HG03045 (cell line): ENCODE measurements around the gene CHKA.

Source experiments
- ATAC-seq: cut with Tn5 transposase; IDR thresholded peaks from one replicate; pipeline ENCODE4 v1.9.1; 2021; ENCODE audit warnings: mild to moderate bottlenecking, moderate library complexity; ENCODE audit not compliant: unreplicated experiment

CHKA gene

DNA sequence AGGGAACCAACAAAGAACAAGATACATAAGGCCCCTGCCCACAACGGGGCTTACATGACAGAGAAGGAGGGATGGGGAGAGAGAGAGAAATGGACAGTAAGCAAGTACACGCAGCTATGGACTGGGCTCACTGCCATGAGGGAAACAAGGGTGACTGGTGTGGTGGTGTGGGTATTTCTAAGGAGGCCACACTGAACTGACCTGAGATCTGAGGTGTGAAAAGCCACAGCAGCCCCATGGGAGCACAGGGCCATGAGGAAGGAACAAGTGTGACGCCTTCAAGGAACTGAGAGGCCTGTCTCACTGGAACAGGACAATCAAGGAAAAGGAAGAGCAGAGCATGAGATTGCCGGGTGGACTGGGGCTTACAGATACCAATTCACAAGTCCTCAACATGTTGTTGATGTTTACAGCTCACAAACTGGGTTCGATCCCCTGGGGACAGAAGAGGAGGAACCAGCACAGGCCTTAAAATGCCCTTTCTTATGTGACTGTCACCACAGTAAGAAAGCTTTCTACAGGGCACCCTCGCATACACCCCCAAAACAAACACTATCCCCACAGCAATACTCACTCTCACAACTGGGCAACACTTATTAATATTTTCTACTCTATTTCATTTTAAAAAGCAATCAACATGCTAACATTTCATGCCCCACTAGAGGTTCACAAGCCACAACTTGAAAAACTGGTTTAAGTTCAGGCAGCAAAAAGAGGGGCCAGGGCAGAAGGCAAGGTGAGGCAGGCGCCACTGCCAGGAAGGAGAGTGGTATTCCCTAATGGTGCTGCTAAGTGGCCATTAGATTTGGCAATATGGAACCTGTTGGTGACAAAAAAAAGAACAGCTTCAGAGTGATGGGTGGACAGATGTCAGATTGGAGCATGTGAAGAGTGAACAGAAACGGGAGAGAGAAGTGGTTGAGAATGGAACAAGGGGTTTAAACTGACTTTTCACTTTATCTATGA is 43.3 kb downstream of the CHKA start:
- no peak for ATAC-seq

DNA sequence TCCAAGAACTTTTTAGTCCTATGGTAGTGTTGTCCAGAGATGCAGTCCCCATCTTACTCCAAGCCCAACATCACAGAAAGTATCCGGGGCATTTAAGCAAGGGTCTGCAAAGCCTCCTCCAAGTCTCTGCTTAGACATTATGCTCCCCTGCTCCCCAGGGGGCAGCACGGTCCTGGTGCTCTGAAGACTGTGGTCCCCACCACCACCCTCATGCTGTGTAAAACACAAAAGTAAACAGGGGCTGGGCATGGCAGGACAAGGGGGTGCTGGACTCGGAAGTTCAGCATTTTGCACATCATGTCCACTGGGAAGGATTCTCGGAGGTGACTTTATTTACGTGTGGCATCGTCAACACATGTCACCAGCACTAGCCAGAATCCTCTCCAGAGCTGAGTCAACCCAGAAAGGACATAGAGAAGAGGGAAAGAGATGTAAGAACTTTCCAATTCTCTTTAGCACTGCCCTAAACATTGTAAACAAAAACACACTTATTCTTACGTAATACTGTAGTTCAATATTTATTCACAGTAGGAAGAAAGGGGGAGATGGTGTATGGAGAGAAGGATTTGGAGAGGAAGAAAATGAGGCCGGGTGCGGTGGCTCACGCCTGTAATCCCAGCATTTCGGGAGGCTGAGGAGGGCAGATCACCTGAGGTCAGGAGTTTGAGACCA is 44.7 kb downstream of the CHKA start:
- ATAC-seq: no peak

DNA sequence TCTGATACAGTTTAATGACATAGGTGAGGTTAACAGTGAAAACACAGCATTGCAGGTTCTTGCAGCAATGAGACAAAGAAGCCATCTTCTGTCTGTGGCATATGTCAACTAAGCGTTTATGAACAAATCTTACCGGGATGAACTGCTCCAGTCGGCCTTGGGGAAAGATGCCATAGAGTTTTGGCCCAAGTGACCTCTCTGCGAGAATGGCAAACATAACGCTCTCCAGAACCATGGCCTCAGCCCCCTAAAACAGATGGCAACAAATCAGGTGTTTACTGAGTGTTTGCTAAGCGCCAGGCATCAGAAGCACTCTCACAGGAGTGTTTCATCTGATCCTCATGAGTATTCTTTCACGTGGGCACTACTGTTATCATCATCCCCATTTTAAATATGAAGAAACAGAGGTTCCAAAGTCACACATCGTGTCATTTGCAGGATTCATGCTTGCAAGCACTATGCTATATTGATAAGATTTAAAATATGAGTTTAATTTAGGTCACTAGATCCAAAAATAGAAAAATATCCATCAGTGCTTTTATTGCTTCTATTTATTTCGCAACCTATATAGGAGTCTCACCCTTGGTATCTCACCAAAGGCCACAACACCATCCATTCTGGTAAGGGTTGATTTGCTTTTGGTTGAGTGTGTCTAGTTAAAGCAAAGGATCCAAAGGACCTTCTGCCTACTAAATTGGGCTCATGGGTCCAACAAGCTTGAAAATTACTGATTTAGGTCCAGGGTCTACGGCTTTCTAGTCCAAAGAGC is 46.4 kb downstream of the CHKA start:
- ATAC-seq: no peak

DNA sequence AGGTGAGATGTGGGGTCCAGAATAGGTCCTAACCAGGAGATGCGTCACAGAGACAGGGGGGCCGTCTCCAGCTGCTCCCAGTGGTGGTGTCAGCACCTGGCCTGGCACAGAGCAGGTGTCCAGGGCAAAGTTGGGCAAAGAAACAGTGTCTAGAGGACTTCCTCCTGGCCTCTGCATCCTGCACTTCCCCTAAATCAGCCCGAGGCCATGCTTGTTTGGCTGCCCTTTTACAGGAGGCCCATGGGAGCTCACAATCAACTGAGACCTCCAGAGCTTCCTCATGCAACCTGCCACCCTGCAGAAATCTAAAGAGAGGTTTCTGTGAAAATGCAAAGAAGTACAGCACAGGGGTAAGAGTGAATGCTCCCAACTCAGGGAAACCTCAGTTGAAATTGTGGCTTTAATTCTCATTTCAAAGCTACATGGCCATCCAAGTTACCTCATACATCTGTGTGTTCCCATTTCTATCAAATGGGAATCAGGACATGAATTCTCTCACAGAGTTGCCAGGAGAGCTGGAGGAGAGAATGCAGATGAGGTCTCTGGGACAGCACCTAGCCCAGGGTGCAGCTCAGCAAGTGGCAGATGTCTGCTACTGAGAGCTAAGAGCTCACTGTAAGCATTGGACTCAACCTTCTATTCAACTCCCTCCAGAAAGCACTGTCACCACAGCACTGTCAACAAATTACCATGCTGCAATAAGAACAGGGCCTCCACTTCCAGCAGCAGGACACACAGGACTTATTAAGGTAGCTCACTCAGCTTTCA is 49.7 kb downstream of the CHKA start:
- no peak for ATAC-seq

DNA sequence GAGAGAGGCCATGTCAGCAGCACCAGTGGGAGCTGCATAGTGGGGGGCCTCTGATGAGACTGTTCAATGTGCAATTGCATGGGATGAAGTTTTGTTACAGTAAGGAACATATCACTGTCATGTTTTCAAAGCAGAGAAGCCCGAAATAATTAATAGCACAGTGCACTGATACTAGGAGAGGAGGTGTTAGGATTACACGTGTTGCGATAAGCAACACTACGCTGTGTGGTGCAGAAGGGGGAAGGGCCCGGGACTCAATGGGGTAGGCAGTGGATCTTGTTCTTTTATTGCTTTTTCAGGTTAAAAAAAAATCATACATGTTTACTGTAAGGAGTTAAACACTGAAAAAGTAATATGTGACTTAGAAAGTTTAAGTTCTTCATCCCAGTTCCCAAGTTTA is 53.2 kb downstream of the CHKA start:
- ATAC-seq: no peak

DNA sequence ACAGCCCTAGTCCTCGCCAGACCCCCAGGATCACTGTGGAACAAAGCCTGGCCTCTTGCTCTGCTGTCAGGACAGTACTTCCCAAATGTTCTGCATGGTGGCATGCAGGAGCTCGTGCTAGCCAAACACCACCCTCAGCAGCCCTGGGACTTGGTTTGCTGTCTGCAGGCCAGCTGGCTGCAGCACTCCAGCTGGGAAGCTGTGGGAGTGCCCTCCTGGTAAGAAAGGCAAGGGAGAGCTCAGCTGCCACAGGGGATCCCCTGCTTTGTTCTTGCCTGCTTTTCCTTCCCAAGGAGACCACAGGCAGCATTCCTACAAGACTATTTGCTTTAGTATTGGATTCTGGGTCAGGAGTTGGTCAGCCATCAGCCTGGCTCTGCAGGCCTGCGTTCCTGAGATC is 54.4 kb downstream of the CHKA start:
- no peak for ATAC-seq

DNA sequence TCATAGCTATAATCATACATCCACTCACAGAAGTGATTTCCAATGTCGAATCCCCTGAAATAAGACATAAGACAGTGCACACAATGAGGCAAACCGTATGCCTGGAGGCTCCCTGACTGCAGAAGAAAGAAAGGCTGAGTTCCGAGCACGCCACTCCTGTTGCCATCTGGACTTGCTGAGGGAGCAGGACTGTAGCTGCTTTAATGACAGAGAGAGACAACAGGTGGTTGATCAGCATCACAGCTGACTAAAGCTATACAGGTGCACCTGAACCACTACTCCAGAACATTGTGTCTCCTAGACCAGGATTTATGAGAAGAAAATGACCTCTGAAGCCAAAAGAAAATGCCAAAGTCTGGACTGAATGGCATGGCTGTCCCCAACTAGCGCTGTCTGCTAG is 55.3 kb downstream of the CHKA start:
- no peak for ATAC-seq

DNA sequence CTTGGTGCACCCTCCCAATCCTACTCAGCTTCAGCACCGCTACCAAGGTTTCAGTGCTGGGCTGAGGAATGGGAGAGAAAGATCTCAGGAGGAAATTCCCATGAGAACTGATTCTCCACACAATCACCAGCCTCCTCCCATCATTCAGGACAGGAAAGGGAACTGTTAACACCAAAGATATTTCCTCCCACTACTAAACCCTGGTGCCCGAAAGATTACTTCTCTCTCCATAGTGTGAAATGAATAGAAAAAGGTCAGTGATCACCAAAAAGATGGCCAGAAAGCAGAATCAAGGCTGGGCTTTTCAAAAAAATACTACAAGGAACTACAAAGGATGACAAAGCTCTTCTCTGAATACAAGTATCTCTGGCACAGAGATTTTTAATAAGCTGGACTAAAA is 56.3 kb downstream of the CHKA start:
- no peak for ATAC-seq

DNA sequence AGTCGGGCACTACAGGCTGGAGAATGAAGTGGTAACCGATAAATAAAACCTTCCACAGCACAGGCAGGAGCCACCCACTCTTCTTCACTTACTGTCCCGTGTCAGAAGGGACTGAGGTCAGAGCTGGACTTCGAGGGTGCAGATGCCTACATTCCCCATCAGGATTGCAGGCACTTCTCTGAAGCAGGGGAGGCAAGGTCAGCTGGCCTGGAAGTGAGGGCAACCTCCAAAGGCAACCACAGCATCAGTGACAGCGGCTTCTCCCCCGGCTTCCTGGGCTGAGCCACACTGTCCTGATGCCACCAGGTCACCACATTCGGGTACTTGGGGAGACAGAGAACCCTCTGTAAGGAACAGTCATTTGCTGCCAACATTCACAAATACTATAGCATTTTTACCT is 59.7 kb downstream of the CHKA start:
- no peak for ATAC-seq

DNA sequence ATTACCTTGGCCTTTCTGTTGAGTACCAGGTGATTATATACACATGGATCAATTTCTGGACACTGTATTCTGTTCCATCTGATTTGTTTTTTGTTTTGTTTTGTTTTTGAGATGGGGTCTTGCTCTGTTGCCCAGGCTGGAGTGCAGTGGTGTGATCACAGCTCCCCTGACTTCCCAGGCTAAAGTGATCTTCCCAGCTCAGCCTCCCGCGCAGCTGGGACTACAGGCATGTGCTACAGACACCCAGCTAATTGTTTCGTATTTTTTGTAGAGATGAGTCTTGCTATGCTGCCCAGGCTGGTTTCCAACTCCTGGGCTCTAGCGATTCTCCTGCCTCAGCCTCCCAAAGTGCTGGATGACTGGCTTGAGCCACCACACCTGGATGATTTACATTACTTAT is 63.4 kb downstream of the CHKA start:
- no peak for ATAC-seq

DNA sequence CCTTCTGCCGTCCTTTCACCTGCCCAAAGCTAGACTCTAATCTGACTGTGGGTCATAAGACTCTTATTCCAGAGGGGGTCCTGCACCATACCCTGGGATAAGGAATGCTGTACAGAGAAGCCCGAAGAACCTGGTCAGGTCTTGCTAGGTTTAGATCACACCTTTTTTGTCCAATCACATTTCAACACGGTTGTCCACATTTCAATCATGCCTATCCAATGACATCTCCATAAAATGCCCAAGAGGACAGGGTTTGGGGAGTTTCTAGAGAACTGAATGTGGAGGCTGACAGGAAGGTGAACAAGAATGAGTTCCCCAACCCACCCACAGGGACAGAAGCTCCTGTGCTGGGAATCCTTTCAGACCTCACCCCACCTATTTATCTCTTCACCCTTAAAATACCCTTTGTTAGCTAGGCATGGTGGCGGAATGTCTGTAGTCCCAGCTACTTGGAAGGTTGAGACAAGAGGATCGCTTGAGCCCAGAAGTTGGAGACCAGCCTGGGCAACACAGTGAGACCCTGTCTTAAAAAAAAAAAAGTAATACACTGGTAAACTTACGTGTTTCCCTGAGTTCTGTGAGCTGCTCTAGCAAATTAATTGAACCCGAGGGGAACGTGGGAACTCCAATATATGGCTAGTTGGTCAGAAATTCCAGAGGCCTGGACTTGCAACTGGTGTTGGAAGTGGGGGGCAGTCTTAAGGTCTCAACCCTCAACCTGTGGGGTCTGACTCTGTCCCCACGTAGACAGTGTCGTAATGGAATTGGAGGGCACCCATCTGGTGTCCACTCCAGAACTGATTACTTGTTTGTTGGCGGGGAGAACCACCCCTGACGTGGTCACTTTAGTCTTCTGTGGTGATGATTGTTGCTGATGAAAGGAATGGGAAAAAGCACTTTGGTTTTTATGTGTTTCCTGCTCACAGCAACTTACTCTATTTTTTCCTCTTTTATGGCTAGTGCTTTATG is 64.6 kb downstream of the CHKA start:
- no peak for ATAC-seq

DNA sequence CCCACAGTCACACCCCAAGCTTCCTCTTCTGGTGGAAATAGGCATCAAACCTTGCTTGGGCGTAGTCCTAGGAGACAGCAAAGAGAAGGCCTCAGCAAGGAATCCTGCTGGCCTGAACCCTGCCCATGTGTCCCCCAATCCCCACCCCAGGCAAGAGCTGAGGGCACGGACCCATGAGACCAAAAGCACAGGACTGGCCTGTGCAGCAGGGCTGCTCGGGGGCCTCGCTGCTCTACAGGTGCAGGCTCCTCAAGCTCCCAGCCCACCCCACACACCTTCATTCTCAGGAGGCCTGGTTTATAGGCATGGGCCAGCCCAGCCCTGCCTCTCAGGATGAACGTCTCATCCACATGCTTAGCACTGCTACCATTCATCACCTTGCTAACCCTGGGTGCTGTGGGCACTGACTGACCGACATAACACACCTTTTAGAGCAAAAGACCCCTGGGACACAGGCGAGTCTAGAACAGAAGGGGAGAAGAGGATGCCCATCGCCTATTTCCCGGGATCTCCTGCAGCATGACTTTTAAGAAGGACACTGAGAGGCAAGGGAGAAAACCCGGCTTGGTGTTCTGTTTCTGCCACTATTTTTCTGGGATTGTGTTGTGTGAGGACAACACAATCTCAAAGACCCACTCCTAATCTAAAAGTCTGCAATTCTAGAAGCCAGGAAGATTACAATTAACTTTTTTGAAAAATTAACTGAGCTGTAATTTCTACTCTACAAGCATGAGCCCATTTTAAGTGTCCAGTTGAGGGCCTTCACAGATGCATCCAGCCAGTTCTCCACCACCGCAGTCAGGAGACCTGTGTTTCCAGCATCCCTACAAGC is 67.0 kb downstream of the CHKA start:
- ATAC-seq: no peak

DNA sequence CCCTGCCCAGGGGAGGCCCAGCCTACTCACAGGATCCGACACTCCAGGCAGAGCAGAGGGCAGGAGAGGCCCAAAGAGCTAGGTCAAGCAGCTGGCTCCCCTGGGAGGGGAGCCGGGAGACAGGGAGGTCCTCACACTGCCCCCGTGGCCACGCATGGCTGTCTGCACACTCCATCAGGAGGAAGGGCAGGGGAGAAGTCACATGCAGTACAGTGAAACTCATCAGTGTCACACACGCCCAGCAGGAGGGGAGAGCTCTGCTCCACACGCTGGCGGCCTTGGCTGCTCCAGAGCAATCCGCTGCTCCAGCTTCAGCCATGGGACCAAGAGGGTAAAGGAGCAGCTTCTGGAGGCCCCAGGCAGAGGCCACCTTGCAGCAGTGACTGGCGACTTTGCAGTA is 68.1 kb downstream of the CHKA start:
- ATAC-seq: no peak

DNA sequence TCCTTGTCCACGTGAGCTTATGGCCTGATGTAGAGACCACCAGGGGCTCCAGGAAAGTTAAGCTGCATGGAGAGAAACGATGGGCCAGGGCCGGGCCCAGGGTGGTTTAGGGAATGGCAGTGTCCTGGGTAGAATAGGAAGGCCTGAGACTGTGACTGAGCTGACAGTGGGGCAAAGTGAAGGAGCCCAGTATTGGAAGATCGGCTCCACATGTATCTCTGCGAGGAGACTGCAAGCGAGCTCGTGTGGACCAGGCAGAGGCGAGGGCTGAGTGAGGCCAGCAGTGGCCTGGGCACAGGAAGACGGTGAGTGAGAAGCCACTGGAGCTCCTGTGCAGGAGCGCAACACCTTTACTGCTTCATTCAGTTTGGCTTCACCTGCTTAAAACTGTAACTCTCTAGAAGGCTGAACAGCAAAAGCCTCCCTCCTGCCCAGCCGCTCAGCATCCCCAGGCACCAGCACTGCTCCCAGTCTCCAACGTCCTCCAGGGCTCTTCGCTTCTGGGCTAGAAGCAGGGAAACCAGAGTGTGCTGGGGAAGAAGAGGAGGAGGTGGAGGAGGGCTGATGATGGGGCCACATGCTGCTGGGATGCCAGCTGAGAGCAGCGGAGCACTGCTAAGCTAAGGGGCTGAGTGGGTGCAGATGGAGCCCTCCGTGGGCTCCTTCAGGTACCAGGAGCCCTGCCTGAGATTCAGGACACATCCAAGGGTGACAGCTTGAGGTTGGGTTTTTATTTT is 68.9 kb downstream of the CHKA start:
- ATAC-seq: no peak

DNA sequence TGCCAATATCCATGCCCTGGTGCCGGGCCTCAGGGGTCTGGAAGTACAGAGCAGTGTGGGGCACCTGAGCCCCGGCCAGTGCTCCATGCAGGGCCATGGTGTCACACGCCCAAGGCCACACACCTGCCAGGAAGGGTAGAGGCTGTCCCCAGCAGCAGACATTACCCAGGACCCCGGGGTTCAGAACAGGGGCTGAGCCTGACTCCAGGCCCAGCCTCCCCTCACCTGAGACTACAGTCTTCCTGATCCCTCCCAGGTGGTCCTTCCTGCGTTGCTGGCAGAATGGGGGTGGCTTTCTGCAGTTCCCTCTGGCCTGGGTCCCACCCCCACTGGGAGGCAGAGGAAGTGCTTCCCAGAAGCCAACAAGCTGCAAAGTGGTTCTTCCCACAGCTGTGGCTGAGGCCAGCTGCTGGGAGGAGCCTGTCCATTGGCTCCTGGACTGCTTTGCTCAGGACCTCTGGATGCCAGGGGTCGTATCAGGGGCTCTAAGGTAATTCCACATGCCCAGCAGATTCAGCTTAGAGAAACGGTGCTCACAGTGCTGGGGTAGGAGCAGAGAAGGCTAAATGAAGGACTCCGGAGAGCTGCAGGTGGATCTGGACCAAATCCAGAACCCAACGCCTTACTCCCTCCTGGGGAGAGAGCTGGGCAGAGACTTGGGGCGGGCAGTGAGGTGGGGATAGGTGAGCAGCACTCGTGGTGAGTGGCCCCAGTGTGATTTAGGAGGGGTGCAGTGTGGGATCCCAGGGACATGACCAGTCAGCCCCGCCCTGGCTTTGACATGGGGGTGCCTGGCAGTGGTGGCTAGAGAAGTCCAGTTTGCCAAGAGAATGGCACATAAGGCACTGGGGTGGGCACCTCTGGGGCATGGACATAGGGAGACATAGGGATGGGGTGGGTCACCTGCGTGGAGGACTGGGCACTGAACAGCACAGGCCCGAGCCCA is 69.7 kb downstream of the CHKA start:
- ATAC-seq: no peak

DNA sequence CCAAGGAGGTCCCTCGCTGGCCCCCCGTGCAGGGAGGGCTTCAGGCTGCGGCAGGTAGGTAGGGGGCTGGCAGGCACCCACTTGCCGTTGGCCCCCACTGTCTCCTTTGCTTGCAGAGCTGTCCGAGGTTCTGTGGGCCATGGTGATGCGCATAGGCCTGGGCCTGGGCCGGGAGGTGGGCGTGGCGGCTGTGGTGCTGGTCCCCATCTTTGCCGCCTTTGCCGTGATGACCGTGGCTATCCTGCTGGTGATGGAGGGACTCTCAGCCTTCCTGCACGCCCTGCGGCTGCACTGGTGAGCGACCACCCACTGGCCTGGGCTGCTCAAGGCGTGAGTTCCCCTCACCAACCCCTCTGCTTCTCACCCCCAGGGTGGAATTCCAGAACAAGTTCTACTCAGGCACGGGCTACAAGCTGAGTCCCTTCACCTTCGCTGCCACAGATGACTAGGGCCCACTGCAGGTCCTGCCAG is 70.8 kb downstream of the CHKA start:
- ATAC-seq: no peak
